Colonic mucosa (tissue), 4 donors: ENCODE data around the gene PINLYP. TPM values are rescaled to one million over a fixed set of nuclear protein-coding genes. Genes with fewer than 3 reads are reported as not detected.

Experiments used
- DNase-seq: peaks from one replicate; pipeline ENCODE4 v3.0.0-alpha.2; 2020
- H3K27ac ChIP-seq: fragments of 200-600 bp; one replicate; pipeline ENCODE4 v1.8.0; 2021
- H3K27me3 ChIP-seq: fragments of 200-600 bp; one replicate; pipeline ENCODE4 v1.8.0; 2021
- H3K36me3 ChIP-seq: fragments of 200-600 bp; one replicate; pipeline ENCODE4 v1.8.0; 2021
- H3K4me1 ChIP-seq: fragments of 200-600 bp; one replicate; pipeline ENCODE4 v1.8.0; 2021; ENCODE audit warnings: mild to moderate bottlenecking
- H3K4me3 ChIP-seq: fragments of 200-600 bp; one replicate; pipeline ENCODE4 v1.8.0; 2021
- H3K9ac ChIP-seq, 2 donors: one replicate each; pipeline ENCODE4 v1.7.0; 2013; ENCODE audit warnings: control low read depth in 2 of 2, low read depth in 2 of 2, low read length in 2 of 2
- H3K9me3 ChIP-seq: fragments of 200-600 bp; one replicate; pipeline ENCODE4 v1.8.0; 2021
- CTCF ChIP-seq: fragments of 200-600 bp; IDR thresholded peaks from one replicate; pipeline ENCODE4 v1.8.0; 2022; ENCODE audit warnings: antibody characterized with exemption, mild to moderate bottlenecking
- intact Hi-C: fragments of 100-400 bp; cut with DNase I; formaldehyde crosslinking; loops from one replicate; pipeline ENCODE4 v1.14.1; 2022
- total RNA-seq, 2 donors: library from RNA; stranded (reverse); fragmentation: NEBNext Ultra II Directional in 1 of 2; extraction: Animal tissue kit (Norgen Biotek cat#: 25700) in 1 of 2; gene quantifications; one replicate each; pipeline ENCODE4 v1.2.1, GENCODE V29; 2021
- donor health status: healthy.
- donor health status: DM: no; HTN: no; CAD: no.
- donor health status: DM: no; HTN: no; CAD: no.

PINLYP gene
- total RNA-seq, 2 donors from 2014 or later, result 0.52 to 2.4 TPM

- intact Hi-C loops, result loop anchor here (1.0 kb wide), 1 partner anchor 22 kb away; the partner anchor contains the start of genes IRGQ and ZNF576
- H3K9me3 ChIP-seq, result no peaks in the 10 kb centered on the region
- no peak for TF ChIP-seq CTCF
- no peak for DNase-seq
- no peaks in the 10 kb centered on the region for H3K36me3 ChIP-seq
- H3K9ac ChIP-seq, result peak overlapping the region; percentile 74 to 95
- peaks cover 7% of the 10 kb centered on the region for H3K4me1 ChIP-seq
- H3K27ac ChIP-seq, result peak overlapping the region; percentile 39
- peak overlapping the region; percentile 80 for H3K4me3 ChIP-seq
- H3K27me3 ChIP-seq, result no peaks in the 10 kb centered on the region
These were observed 1.0 kb upstream of the PINLYP start for GRCh38 chr19:43574424-43575155.

- no peak for TF ChIP-seq CTCF
- no peak for DNase-seq
- intact Hi-C loops, result loop anchor here (1.0 kb wide), 1 partner anchor 20 kb away; the partner anchor contains the start of genes IRGQ and ZNF576
- Histone ChIP-seq H3K27me3 (no peaks in the 10 kb centered on the region), H3K36me3 (no peaks in the 10 kb centered on the region), H3K9me3 (no peaks in the 10 kb centered on the region), H3K4me3 (peak overlapping the region; percentile 80), H3K27ac (no peak overlapping the region), H3K4me1 (peaks cover 7% of the 10 kb centered on the region), H3K9ac (no peak overlapping the region)
These were observed 616 bp downstream of the PINLYP start for GRCh38 chr19:43575955-43576878.

- H3K9ac ChIP-seq, result no peak overlapping the region
- no peak overlapping the region for H3K27ac ChIP-seq
These were observed 3.2 kb downstream of the PINLYP start for GRCh38 chr19:43578787-43579186.

GRCh38 chr19:43581467-43581866 lies 5.9 kb downstream of the PINLYP start:
- H3K27me3 ChIP-seq, result no peaks in the 10 kb centered on the region
- H3K36me3 ChIP-seq, result no peaks in the 10 kb centered on the region
- no peak overlapping the region for H3K27ac ChIP-seq
- TF ChIP-seq CTCF, result no peak
- DNase-seq, result no peak
- H3K9ac ChIP-seq, result peak overlapping the region in 1 of 2 donors; percentile 21
- peak overlapping the region; percentile 33 for H3K4me3 ChIP-seq
- intact Hi-C loops, result no loop called here
- H3K9me3 ChIP-seq, result no peaks in the 10 kb centered on the region
- no peaks in the 10 kb centered on the region for H3K4me1 ChIP-seq

More at GRCh38 chr19:43578787-43579186, 3.2 kb downstream of the PINLYP start:
- H3K27me3 ChIP-seq, result no peaks in the 10 kb centered on the region
- H3K36me3 ChIP-seq, result no peaks in the 10 kb centered on the region
- no peaks in the 10 kb centered on the region for H3K9me3 ChIP-seq
- no peak for DNase-seq
- no peak overlapping the region for H3K4me3 ChIP-seq
- peaks cover 7% of the 10 kb centered on the region for H3K4me1 ChIP-seq
- intact Hi-C loops, result no loop called here
- TF ChIP-seq CTCF, result no peak

GRCh38 chr19:43582495-43582894 lies 6.9 kb downstream of the PINLYP start:
- no peaks in the 10 kb centered on the region for H3K4me1 ChIP-seq
- H3K9ac ChIP-seq, result no peak overlapping the region
- no peak for DNase-seq
- no peak overlapping the region for H3K4me3 ChIP-seq
- H3K36me3 ChIP-seq, result no peaks in the 10 kb centered on the region
- no peak for TF ChIP-seq CTCF
- no peaks in the 10 kb centered on the region for H3K9me3 ChIP-seq
- intact Hi-C loops, result no loop called here
- H3K27me3 ChIP-seq, result no peaks in the 10 kb centered on the region
- no peak overlapping the region for H3K27ac ChIP-seq
